GM21576 (cell line): ENCODE data around the gene EDN1.
A peak's percentile ranks its signal among the peaks of the same experiment; 100 is the strongest.

Source experiments
- ATAC-seq: cut with Tn5 transposase; IDR thresholded peaks from one replicate; pipeline ENCODE4 v1.9.1; 2021; ENCODE audit warnings: mild to moderate bottlenecking, moderate library complexity; ENCODE audit not compliant: unreplicated experiment

EDN1 gene

GRCh38 chr6:12289933-12290820 lies at the start of gene EDN1:
Gene EDN1, plus strand, starts transcription at chr6:12290361. Its CDS starts 269 bp downstream, at chr6:12290630.
- peak; percentile 78 for ATAC-seq

- no peak for ATAC-seq
These were observed 48.5 kb upstream of the EDN1 start for GRCh38 chr6:12241493-12242175.

- no peak for ATAC-seq
These were observed 47.0 kb upstream of the EDN1 start for GRCh38 chr6:12243169-12243568.

GRCh38 chr6:12245360-12245759 lies 44.8 kb upstream of the EDN1 start:
- ATAC-seq, result no peak

GRCh38 chr6:12245763-12246718 lies 44.1 kb upstream of the EDN1 start:
- ATAC-seq, result no peak

GRCh38 chr6:12246900-12247299 lies 43.3 kb upstream of the EDN1 start:
- ATAC-seq, result no peak

GRCh38 chr6:12249541-12250382 lies 40.4 kb upstream of the EDN1 start:
- no peak for ATAC-seq

GRCh38 chr6:12250383-12250770 lies 39.8 kb upstream of the EDN1 start:
- no peak for ATAC-seq

GRCh38 chr6:12254210-12254609 lies 36.0 kb upstream of the EDN1 start:
- ATAC-seq, result no peak

- ATAC-seq, result no peak
These were observed 32.0 kb upstream of the EDN1 start for GRCh38 chr6:12258191-12258590.

- ATAC-seq, result no peak
These were observed 31.5 kb upstream of the EDN1 start for GRCh38 chr6:12258591-12259075.

- no peak for ATAC-seq
These were observed 29.6 kb upstream of the EDN1 start for GRCh38 chr6:12260458-12261093.

- no peak for ATAC-seq
These were observed 28.7 kb upstream of the EDN1 start for GRCh38 chr6:12261502-12261901.

- ATAC-seq, result no peak
These were observed 27.7 kb upstream of the EDN1 start for GRCh38 chr6:12262236-12263061.

- ATAC-seq, result no peak
These were observed 26.8 kb upstream of the EDN1 start for GRCh38 chr6:12263403-12263802.

- no peak for ATAC-seq
These were observed 25.5 kb upstream of the EDN1 start for GRCh38 chr6:12264671-12265070.

GRCh38 chr6:12265296-12265695 lies 24.9 kb upstream of the EDN1 start:
- ATAC-seq, result no peak

- no peak for ATAC-seq
These were observed 24.4 kb upstream of the EDN1 start for GRCh38 chr6:12265791-12266190.

GRCh38 chr6:12266571-12266970 lies 23.6 kb upstream of the EDN1 start:
- no peak for ATAC-seq
